Measurements from ENCODE around the gene HMGN5.

- TF ChIP-seq POLR2A (IDR thresholded peaks at IDR 0.05) (no peak), CTCF (IDR thresholded peaks at IDR 0.05) (no peak)
Measured at GRCh38 chrX:81229229-81229628, 27.5 kb upstream of the HMGN5 start.
